ENCODE measurements around the gene ZNF385B.

DNA sequence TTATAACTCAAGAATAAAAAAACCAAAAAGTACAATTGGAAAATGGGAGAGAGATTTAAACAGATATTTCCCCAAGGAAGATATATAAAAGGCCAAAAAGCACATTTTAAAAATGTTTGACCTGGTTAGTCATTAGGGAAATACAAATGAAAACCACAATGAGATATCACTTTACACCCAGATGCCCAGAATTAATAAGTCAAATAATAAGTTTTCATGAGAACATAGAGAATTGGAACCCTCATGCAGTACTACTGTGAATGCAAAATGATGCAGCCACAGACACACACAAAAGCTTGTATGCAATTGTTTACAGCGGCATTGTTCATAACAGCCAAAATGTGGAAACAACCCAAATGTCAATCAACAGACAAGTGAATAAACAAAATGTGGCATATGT is 165.9 kb downstream of the ZNF385B start:
- TF ChIP-seq CTCF (IDR thresholded peaks at IDR 0.05 in 4 of 5, conservative IDR thresholded peaks at IDR 0.05 in 1 of 5): no peak
- TF ChIP-seq POLR2A (IDR thresholded peaks at IDR 0.05): no peak
